Neural progenitor cell (in vitro differentiated cells): Measurements from ENCODE around the gene IGFBP7. TPM values are rescaled to one million over a fixed set of nuclear protein-coding genes. Genes with fewer than 3 reads are reported as not detected.

Experiments used
- DNase-seq: peaks from one replicate; pipeline ENCODE4 v3.0.0-alpha.2; 2016; ENCODE audit warnings: low spot score
- H2AFZ ChIP-seq: fragments of 200-600 bp; sonication (generic); replicated peaks from 2 replicates; pipeline ENCODE4 v1.6.1; 2016; ENCODE audit warnings: antibody characterized with exemption
- H3F3A ChIP-seq: fragments of 200-600 bp; sonication (generic); 2 replicates; pipeline ENCODE4 v1.6.1; 2016; ENCODE audit warnings: antibody characterized with exemption, low read depth
- H3K27ac ChIP-seq: fragments of 200-600 bp; sonication (generic); 2 replicates; pipeline ENCODE4 v1.5.1; 2016; ENCODE audit warnings: mild to moderate bottlenecking
- H3K27me3 ChIP-seq: fragments of 200-600 bp; sonication (generic); 2 replicates; pipeline ENCODE4 v1.6.1; 2016; ENCODE audit warnings: mild to moderate bottlenecking, moderate library complexity
- H3K36me3 ChIP-seq: fragments of 200-600 bp; sonication (generic); 2 replicates; pipeline ENCODE4 v1.5.1; 2016
- H3K4me1 ChIP-seq: fragments of 200-600 bp; sonication (generic); 2 replicates; pipeline ENCODE4 v1.6.1; 2016; ENCODE audit warnings: mixed run types
- H3K4me2 ChIP-seq: fragments of 200-600 bp; sonication (generic); 2 replicates; pipeline ENCODE4 v1.6.1; 2016
- H3K4me3 ChIP-seq: fragments of 200-600 bp; sonication (generic); 2 replicates; pipeline ENCODE4 v1.5.1; 2016
- H3K79me2 ChIP-seq: fragments of 200-600 bp; sonication (generic); 2 replicates; pipeline ENCODE4 v1.6.1; 2016; ENCODE audit warnings: low read depth
- H3K9ac ChIP-seq: fragments of 200-600 bp; sonication (generic); 2 replicates; pipeline ENCODE4 v1.6.1; 2016
- H3K9me3 ChIP-seq: fragments of 200-600 bp; sonication (generic); 2 replicates; pipeline ENCODE4 v1.5.1; 2016; ENCODE audit warnings: low read depth
- H4K20me1 ChIP-seq: fragments of 200-600 bp; sonication (generic); 2 replicates; pipeline ENCODE4 v1.6.1; 2016; ENCODE audit warnings: low read depth
- H3K27ac Mint-ChIP-seq: 3 replicates; pipeline ENCODE4 v1.8.0; 2021; ENCODE audit warnings: mixed read lengths
- H3K27me3 Mint-ChIP-seq: 2 replicates; pipeline ENCODE4 v1.8.0; 2022; ENCODE audit warnings: low read depth, mild to moderate bottlenecking, inconsistent platforms, moderate library complexity, mixed read lengths; ENCODE audit not compliant: insufficient read depth
- H3K36me3 Mint-ChIP-seq: 3 replicates; pipeline ENCODE4 v1.8.0; 2021; ENCODE audit warnings: mixed read lengths
- H3K4me1 Mint-ChIP-seq: 3 replicates; pipeline ENCODE4 v1.8.0; 2021; ENCODE audit warnings: mixed read lengths
- H3K4me3 Mint-ChIP-seq: 3 replicates; pipeline ENCODE4 v1.8.0; 2021; ENCODE audit warnings: mild to moderate bottlenecking, moderate library complexity, mixed read lengths
- H3K9me3 Mint-ChIP-seq: 3 replicates; pipeline ENCODE4 v1.8.0; 2020; ENCODE audit warnings: mixed read lengths
- EZH2 ChIP-seq: fragments of 200-600 bp; sonication (generic); IDR thresholded peaks from 2 replicates; pipeline ENCODE4 v1.6.1; 2017; ENCODE audit warnings: antibody characterized with exemption, mild to moderate bottlenecking, moderate library complexity
- EZH2phosphoT487 ChIP-seq: fragments of 200-600 bp; sonication (generic); IDR thresholded peaks from 2 replicates; pipeline ENCODE4 v1.6.1; 2017; ENCODE audit warnings: antibody characterized with exemption
- total RNA-seq: library from RNA; depleted of rRNA; stranded (reverse); fragments of >200 nt; gene quantifications from 2 replicates; pipeline ENCODE4 v1.2.3, GENCODE V29; 2015; ENCODE audit warnings: low replicate concordance
- TF ChIP-seq, protein P1 (sequence below): fragments of 200-600 bp; sonication (generic); IDR thresholded peaks from 2 replicates; pipeline ENCODE4 v1.5.1; 2017; ENCODE audit warnings: antibody characterized with exemption, mild to moderate bottlenecking

IGFBP7 gene, protein sequence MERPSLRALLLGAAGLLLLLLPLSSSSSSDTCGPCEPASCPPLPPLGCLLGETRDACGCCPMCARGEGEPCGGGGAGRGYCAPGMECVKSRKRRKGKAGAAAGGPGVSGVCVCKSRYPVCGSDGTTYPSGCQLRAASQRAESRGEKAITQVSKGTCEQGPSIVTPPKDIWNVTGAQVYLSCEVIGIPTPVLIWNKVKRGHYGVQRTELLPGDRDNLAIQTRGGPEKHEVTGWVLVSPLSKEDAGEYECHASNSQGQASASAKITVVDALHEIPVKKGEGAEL
- 0.86 and 1.5 TPM in 2 replicates for total RNA-seq

DNA sequence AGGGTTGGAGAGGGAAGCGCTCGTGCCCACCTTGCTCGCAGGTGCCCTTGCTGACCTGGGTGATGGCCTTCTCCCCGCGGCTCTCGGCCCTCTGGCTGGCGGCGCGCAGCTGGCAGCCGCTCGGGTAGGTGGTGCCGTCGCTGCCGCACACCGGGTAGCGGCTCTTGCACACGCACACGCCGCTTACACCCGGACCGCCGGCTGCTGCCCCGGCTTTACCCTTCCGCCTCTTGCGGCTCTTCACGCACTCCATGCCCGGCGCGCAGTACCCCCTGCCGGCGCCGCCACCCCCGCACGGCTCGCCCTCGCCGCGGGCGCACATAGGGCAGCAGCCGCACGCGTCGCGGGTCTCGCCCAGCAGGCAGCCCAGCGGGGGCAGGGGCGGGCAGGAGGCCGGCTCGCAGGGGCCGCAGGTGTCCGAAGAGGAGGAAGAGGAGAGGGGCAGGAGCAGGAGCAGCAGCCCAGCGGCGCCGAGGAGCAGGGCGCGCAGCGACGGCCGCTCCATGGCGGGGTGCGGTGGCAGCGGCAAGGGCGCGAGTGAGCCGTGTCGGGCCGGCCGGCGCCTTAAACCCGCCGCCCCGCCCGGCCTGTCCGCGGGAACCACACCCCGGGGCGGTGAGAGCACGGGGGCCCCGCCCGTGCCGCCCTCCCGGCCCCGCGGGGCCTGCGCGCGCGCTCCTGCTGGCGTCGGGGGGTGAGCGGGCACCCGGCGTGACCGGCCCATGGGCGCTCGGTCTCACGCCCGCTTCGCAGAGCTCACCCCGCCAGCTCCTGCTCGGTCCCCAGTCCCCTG, at the start of gene IGFBP7:
IGFBP7 (minus strand) TSS at position 539 of the 793 bp plus-strand sequence; CDS start at position 505, 34 bp downstream.
- Mint-ChIP-seq H3K27ac (peak within 1 kb of the TSS; percentile 99), H3K9me3 (peaks cover 8% of the 10 kb centered on the region), H3K4me3 (peak within 1 kb of the TSS; percentile 90), H3K4me1 (peaks cover 31% of the 10 kb centered on the region), H3K36me3 (peaks cover 2% of the 10 kb centered on the region), H3K27me3 (peaks cover 30% of the 10 kb centered on the region)
- peak within 1 kb of the TSS; percentile 95 for H2AFZ ChIP-seq
- peaks cover 21% of the 10 kb centered on the region for H3F3A ChIP-seq
- no peaks in the 10 kb centered on the region for H3K9me3 ChIP-seq
- no peaks in the 10 kb centered on the region for H3K79me2 ChIP-seq
- DNase-seq, result peak; percentile 54
- H3K36me3 ChIP-seq, result no peaks in the 10 kb centered on the region
- H3K27ac ChIP-seq, result peak within 1 kb of the TSS; percentile 54
- peaks cover 16% of the 10 kb centered on the region for H3K4me1 ChIP-seq
- no peak within 1 kb of the TSS for H3K9ac ChIP-seq
- TF ChIP-seq EZH2phosphoT487 (peak; percentile 85), EZH2 (peak; percentile 86)
- TF ChIP-seq, protein P1, sequence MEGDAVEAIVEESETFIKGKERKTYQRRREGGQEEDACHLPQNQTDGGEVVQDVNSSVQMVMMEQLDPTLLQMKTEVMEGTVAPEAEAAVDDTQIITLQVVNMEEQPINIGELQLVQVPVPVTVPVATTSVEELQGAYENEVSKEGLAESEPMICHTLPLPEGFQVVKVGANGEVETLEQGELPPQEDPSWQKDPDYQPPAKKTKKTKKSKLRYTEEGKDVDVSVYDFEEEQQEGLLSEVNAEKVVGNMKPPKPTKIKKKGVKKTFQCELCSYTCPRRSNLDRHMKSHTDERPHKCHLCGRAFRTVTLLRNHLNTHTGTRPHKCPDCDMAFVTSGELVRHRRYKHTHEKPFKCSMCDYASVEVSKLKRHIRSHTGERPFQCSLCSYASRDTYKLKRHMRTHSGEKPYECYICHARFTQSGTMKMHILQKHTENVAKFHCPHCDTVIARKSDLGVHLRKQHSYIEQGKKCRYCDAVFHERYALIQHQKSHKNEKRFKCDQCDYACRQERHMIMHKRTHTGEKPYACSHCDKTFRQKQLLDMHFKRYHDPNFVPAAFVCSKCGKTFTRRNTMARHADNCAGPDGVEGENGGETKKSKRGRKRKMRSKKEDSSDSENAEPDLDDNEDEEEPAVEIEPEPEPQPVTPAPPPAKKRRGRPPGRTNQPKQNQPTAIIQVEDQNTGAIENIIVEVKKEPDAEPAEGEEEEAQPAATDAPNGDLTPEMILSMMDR, result no peak
- no peaks in the 10 kb centered on the region for H4K20me1 ChIP-seq
- peak within 1 kb of the TSS; percentile 58 for H3K4me3 ChIP-seq
- H3K27me3 ChIP-seq, result peaks cover 52% of the 10 kb centered on the region
- H3K4me2 ChIP-seq, result peak within 1 kb of the TSS; percentile 78

DNA sequence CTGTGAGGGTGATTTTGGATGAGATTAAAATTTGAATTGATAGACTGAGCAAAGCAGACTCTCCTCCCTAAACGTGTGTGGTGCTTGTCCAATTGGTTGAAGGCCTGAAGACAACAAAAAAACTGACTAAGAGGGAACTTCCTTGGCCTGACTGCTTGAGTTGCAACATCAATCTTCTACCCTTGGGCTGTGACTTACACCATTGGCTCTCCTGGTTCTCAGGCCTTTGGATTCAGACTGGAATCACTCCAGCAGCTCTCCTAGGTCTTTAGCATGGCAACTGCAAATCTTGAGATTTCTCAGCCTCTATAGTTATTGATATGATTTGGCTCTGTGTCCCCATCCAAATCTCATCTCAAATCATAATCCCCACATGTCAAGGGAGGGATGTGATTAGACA, 49.7 kb upstream of the IGFBP7 start:
- Mint-ChIP-seq H3K4me3 (no peak overlapping the region), H3K27ac (no peak overlapping the region), H3K4me1 (peaks cover 23% of the 10 kb centered on the region), H3K9me3 (peaks cover 15% of the 10 kb centered on the region), H3K27me3 (peaks cover 4% of the 10 kb centered on the region), H3K36me3 (peaks cover 4% of the 10 kb centered on the region)
- peaks cover 8% of the 10 kb centered on the region for H3F3A ChIP-seq
- H3K79me2 ChIP-seq, result no peaks in the 10 kb centered on the region
- no peaks in the 10 kb centered on the region for H3K36me3 ChIP-seq
- no peak overlapping the region for H3K4me3 ChIP-seq
- TF ChIP-seq, protein P1, result no peak
- H2AFZ ChIP-seq, result no peak overlapping the region
- H3K9me3 ChIP-seq, result no peaks in the 10 kb centered on the region
- peaks cover 7% of the 10 kb centered on the region for H3K4me1 ChIP-seq
- H3K4me2 ChIP-seq, result no peak overlapping the region
- no peak overlapping the region for H3K27ac ChIP-seq
- H3K9ac ChIP-seq, result no peak overlapping the region
- DNase-seq, result no peak
- peaks cover 9% of the 10 kb centered on the region for H3K27me3 ChIP-seq
- no peaks in the 10 kb centered on the region for H4K20me1 ChIP-seq

DNA sequence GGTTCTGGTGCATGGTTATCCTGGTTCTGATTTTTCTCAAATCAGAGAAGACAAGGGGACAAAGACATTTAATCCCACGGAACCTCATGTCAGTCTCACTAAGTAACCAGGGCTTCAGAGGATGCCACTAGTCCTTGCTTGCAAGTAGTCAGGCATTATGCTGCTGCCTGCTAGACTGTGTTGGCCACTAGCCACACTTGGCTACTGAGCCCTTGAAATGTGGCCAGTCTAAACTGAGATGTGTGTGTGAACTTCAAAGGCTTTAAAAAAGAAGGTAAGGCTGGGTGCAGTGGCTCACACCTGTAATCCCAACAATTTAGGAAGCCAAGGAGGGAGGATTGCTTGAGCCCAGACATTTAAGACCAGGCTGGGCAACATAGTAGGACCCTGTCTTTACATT, 48.6 kb upstream of the IGFBP7 start:
- H2AFZ ChIP-seq, result no peak overlapping the region
- TF ChIP-seq EZH2, result no peak
- TF ChIP-seq EZH2phosphoT487, result no peak
- TF ChIP-seq, protein P1, result no peak
- peaks cover 4% of the 10 kb centered on the region for H3K36me3 Mint-ChIP-seq
- no peaks in the 10 kb centered on the region for H3K36me3 ChIP-seq
- H3F3A ChIP-seq, result peaks cover 15% of the 10 kb centered on the region
- H3K27me3 ChIP-seq, result no peaks in the 10 kb centered on the region
- H3K9ac ChIP-seq, result no peak overlapping the region
- H3K4me1 ChIP-seq, result peaks cover 9% of the 10 kb centered on the region
- no peak overlapping the region for H3K4me2 ChIP-seq
- no peaks in the 10 kb centered on the region for H4K20me1 ChIP-seq
- H3K4me3 ChIP-seq, result no peak overlapping the region
- no peak for DNase-seq
- no peak overlapping the region for H3K4me3 Mint-ChIP-seq
- no peaks in the 10 kb centered on the region for H3K79me2 ChIP-seq
- H3K27ac Mint-ChIP-seq, result no peak overlapping the region
- peaks cover 2% of the 10 kb centered on the region for H3K27me3 Mint-ChIP-seq
- peaks cover 15% of the 10 kb centered on the region for H3K9me3 Mint-ChIP-seq
- peaks cover 23% of the 10 kb centered on the region for H3K4me1 Mint-ChIP-seq
- no peaks in the 10 kb centered on the region for H3K9me3 ChIP-seq
- H3K27ac ChIP-seq, result no peak overlapping the region
